HepG2 (cell line): Measurements from ENCODE around the gene SPSB2. TPM values are rescaled to one million over a fixed set of nuclear protein-coding genes. Genes with fewer than 3 reads are reported as not detected.

Experiments
- ATF3 ChIP-seq: sonication (generic); formaldehyde crosslinking; IDR thresholded peaks from 2 replicates; pipeline ENCODE4 v1.4.0; 2020; ENCODE audit warnings: missing genetic modification reagents
- CBX5 ChIP-seq: sonication (generic); formaldehyde crosslinking; IDR thresholded peaks from 2 replicates; pipeline ENCODE4 v1.4.0; 2020; ENCODE audit warnings: missing genetic modification reagents, borderline replicate concordance
- HOXA5 ChIP-seq: sonication (generic); formaldehyde crosslinking; IDR thresholded peaks from 2 replicates; pipeline ENCODE4 v1.4.0; 2020; ENCODE audit warnings: missing genetic modification reagents
- IRF9 ChIP-seq: sonication (generic); formaldehyde crosslinking; IDR thresholded peaks from 2 replicates; pipeline ENCODE4 v1.8.0; 2022; ENCODE audit warnings: missing genetic modification reagents, mild to moderate bottlenecking, borderline replicate concordance
- MTA1 ChIP-seq: sonication (generic); formaldehyde crosslinking; IDR thresholded peaks from 2 replicates; pipeline ENCODE4 v1.4.0; 2020; ENCODE audit warnings: missing genetic modification reagents, mild to moderate bottlenecking, borderline replicate concordance
- RFXANK ChIP-seq: IDR thresholded peaks from 2 replicates; pipeline ENCODE4 v1.6.1; 2016
- YEATS2 ChIP-seq: sonication (generic); formaldehyde crosslinking; IDR thresholded peaks from 2 replicates; pipeline ENCODE4 v1.4.0; 2020; ENCODE audit warnings: missing genetic modification reagents, borderline replicate concordance
- ZFP36 ChIP-seq: fragments of 150-350 bp; IDR thresholded peaks from 2 replicates; pipeline ENCODE4 v1.6.1; 2018; ENCODE audit warnings: borderline replicate concordance, low read length, low read depth; ENCODE audit not compliant: partially characterized antibody
- ZKSCAN5 ChIP-seq: sonication (generic); formaldehyde crosslinking; IDR thresholded peaks from 2 replicates; pipeline ENCODE4 v1.5.1; 2020; ENCODE audit warnings: mild to moderate bottlenecking, missing genetic modification reagents
- ZNF18 ChIP-seq: sonication (generic); formaldehyde crosslinking; IDR thresholded peaks from 2 replicates; pipeline ENCODE4 v1.8.0; 2022; ENCODE audit warnings: mild to moderate bottlenecking, missing genetic modification reagents; ENCODE audit not compliant: insufficient replicate concordance
- ZNF24 ChIP-seq: fragments of 450-650 bp; IDR thresholded peaks from 2 replicates; pipeline ENCODE4 v1.6.1; 2017; ENCODE audit warnings: antibody characterized with exemption, mild to moderate bottlenecking
- ZNF644 ChIP-seq: IDR thresholded peaks from 2 replicates; pipeline ENCODE4 v1.6.1; 2016; ENCODE audit warnings: low read depth
- ZNF646 ChIP-seq: sonication (generic); formaldehyde crosslinking; IDR thresholded peaks from 2 replicates; pipeline ENCODE4 v1.9.0; 2021; ENCODE audit warnings: mild to moderate bottlenecking, missing genetic modification reagents
- ZNF740 ChIP-seq: sonication (generic); formaldehyde crosslinking; IDR thresholded peaks from 2 replicates; pipeline ENCODE4 v1.4.0; 2020; ENCODE audit warnings: missing genetic modification reagents
- ZNF780A ChIP-seq: sonication (generic); formaldehyde crosslinking; IDR thresholded peaks from 2 replicates; pipeline ENCODE4 v1.8.0; 2022; ENCODE audit warnings: mild to moderate bottlenecking, missing genetic modification reagents, moderate library complexity
- ZNF841 ChIP-seq: sonication (generic); formaldehyde crosslinking; IDR thresholded peaks from 2 replicates; pipeline ENCODE4 v1.8.1; 2023; ENCODE audit warnings: missing genetic modification reagents, borderline replicate concordance
- ZNF878 ChIP-seq: sonication (generic); formaldehyde crosslinking; IDR thresholded peaks from 2 replicates; pipeline ENCODE4 v1.8.1; 2023; ENCODE audit warnings: mild to moderate bottlenecking, missing genetic modification reagents, moderate library complexity
- polyA plus RNA-seq, 8 experiments: library from polyadenylated mRNA; depleted of rRNA in 3 of 8; stranded (reverse) in 7 of 8; unstranded in 1 of 8; fragments of >200 nt; fragmentation: Illumina TruSeq in 4 of 8; extraction: Trizol in 4 of 8; gene quantifications; 2 replicates each; pipeline versions ENCODE4 v1.2.1 to v1.2.3, GENCODE V29; 2011 to 2016; ENCODE audit warnings: low read depth in 4 of 8, missing spikeins in 1 of 8, mixed read lengths in 1 of 8; ENCODE audit not compliant: insufficient read depth in 1 of 8
- total RNA-seq, 5 experiments: library from RNA; depleted of rRNA; stranded (reverse); fragments of >200 nt; fragmentation: Illumina TruSeq; extraction: Trizol; gene quantifications; 2 replicates each; pipeline ENCODE4 v1.2.3, GENCODE V29; 2016; ENCODE audit warnings: low read depth in 1 of 5

SPSB2 gene
- total and polyA plus RNA-seq, 2 of the 13 experiments (the other 11 are each of a cell fraction or from before 2014, with no cell fraction given) = 2.0 to 6.2 TPM

- no peak for TF ChIP-seq ZKSCAN5 (CRISPR knock-in tag)
- peak; percentile 80; the same call in 1 of the 2 replicates for TF ChIP-seq ZNF841
- TF ChIP-seq IRF9 (CRISPR knock-in tag) = peak; percentile 89
- no peak for TF ChIP-seq MTA1 (CRISPR knock-in tag)
- TF ChIP-seq ZNF646 = no peak
- 0 out of 2 replicates have a peak, but pooled peaks have one; percentile 38 for TF ChIP-seq CBX5 (CRISPR knock-in tag)
- TF ChIP-seq ZNF644 (CRISPR knock-in tag) = no peak
- no peak for TF ChIP-seq ZNF18 (CRISPR knock-in tag)
- TF ChIP-seq ZNF24 = no peak
- TF ChIP-seq HOXA5 = 0 out of 2 replicates have a peak, but pooled peaks have one; percentile 37
- TF ChIP-seq ZNF740 (CRISPR knock-in tag) = no peak
- peak; percentile 55; the same call in 1 of the 2 replicates for TF ChIP-seq YEATS2 (CRISPR knock-in tag)
- no peak for TF ChIP-seq ZFP36
- no peak for TF ChIP-seq RFXANK
- TF ChIP-seq ZNF878 = no peak
- no peak for TF ChIP-seq ZNF780A
- TF ChIP-seq ATF3 = peak; percentile 46; the same call in 1 of the 2 replicates
Measured at GRCh38 chr12:6890789-6891645, 17.9 kb upstream of the SPSB2 start (continued).
